Endodermal cell (in vitro differentiated cells): ENCODE measurements around the gene STON2. TPM values are rescaled to one million over a fixed set of nuclear protein-coding genes. Genes with fewer than 3 reads are reported as not detected.

Source experiments
- DNase-seq: peaks from one replicate; pipeline ENCODE4 v3.0.0-alpha.2; 2017
- H3K27ac ChIP-seq: 2 replicates; pipeline ENCODE4 v1.5.1; 2013; ENCODE audit warnings: mild to moderate bottlenecking, low read depth, low read length, moderate library complexity
- H3K27me3 ChIP-seq: 2 replicates; pipeline ENCODE4 v1.6.1; 2013; ENCODE audit warnings: mild to moderate bottlenecking, low read length, moderate library complexity; ENCODE audit not compliant: insufficient read depth, control insufficient read depth, poor library complexity, severe bottlenecking
- H3K36me3 ChIP-seq: 2 replicates; pipeline ENCODE4 v1.7.0; 2013; ENCODE audit warnings: mild to moderate bottlenecking, low read length, moderate library complexity; ENCODE audit not compliant: control insufficient read depth, insufficient read depth
- H3K4me1 ChIP-seq: one replicate; pipeline ENCODE4 v1.7.0; 2013; ENCODE audit warnings: low read length; ENCODE audit not compliant: control insufficient read depth, insufficient read depth
- H3K4me3 ChIP-seq: 2 replicates; pipeline ENCODE4 v1.5.1; 2013; ENCODE audit warnings: mild to moderate bottlenecking, low read length, moderate library complexity
- H3K9ac ChIP-seq: 2 replicates; pipeline ENCODE4 v1.6.1; 2013; ENCODE audit warnings: mild to moderate bottlenecking, low read length, moderate library complexity; ENCODE audit not compliant: poor library complexity, severe bottlenecking; ENCODE audit errors: extremely low read depth
- H3K9me3 ChIP-seq: 2 replicates; pipeline ENCODE4 v1.6.1; 2013; ENCODE audit warnings: mild to moderate bottlenecking, low read length, moderate library complexity; ENCODE audit not compliant: control insufficient read depth
- H3K27ac Mint-ChIP-seq: 2 replicates; pipeline ENCODE4 v1.8.0; 2020; ENCODE audit warnings: mixed read lengths
- H3K27me3 Mint-ChIP-seq: 2 replicates; pipeline ENCODE4 v1.8.0; 2021; ENCODE audit warnings: mild to moderate bottlenecking, mixed read lengths; ENCODE audit not compliant: insufficient read depth
- H3K36me3 Mint-ChIP-seq: 2 replicates; pipeline ENCODE4 v1.8.0; 2020; ENCODE audit warnings: low read depth, mixed read lengths
- H3K4me1 Mint-ChIP-seq: 2 replicates; pipeline ENCODE4 v1.8.0; 2020; ENCODE audit warnings: mixed read lengths
- H3K4me3 Mint-ChIP-seq: 2 replicates; pipeline ENCODE4 v1.8.0; 2020; ENCODE audit warnings: mild to moderate bottlenecking, moderate library complexity, mixed read lengths
- H3K9me3 Mint-ChIP-seq: 2 replicates; pipeline ENCODE4 v1.8.0; 2020; ENCODE audit warnings: mild to moderate bottlenecking, mixed read lengths
- WGBS, 2 experiments: methylation state at CpG; one replicate each; pipeline versions ENCODE4 v1.1.5 to v1.1.7; 2013; ENCODE audit warnings: missing lambda C conversion rate in 2 of 2, mixed read lengths in 1 of 2; ENCODE audit not compliant: insufficient coverage in 1 of 2, insufficient read length in 1 of 2; 5-methylcytosine and 5-hydroxymethylcytosine counted together
- total RNA-seq, 2 donors: library from RNA; stranded (reverse); fragmentation: NEBNext Ultra II Directional in 1 of 2; extraction: Animal tissue kit (Norgen Biotek cat#: 25700) in 1 of 2; gene quantifications; 2 replicates in 1 of 2; 3 replicates in 1 of 2; pipeline ENCODE4 v1.2.1, GENCODE V29; 2021
- TF ChIP-seq, protein P1 (sequence below): fragments of 200-600 bp; sonication (generic); conservative IDR thresholded peaks from 2 replicates; pipeline ENCODE4 v1.5.0; 2021; ENCODE audit warnings: antibody characterized with exemption, mild to moderate bottlenecking

Gene STON2
- total RNA-seq, 2 donors from 2014 or later: 37.2 to 43.9 TPM

GRCh38 chr14:81309511-81309910, 90.6 kb downstream of the STON2 start:
- DNase-seq: no peak
- Histone ChIP-seq H3K9me3 (no peaks in the 10 kb centered on the region), H3K4me3 (no peak overlapping the region), H3K27ac (no peak overlapping the region), H3K27me3 (no peaks in the 10 kb centered on the region), H3K9ac (no peak overlapping the region), H3K36me3 (no peaks in the 10 kb centered on the region), H3K4me1 (peaks cover 23% of the 10 kb centered on the region)
- Mint-ChIP-seq H3K4me3 (no peak overlapping the region), H3K27ac (no peak overlapping the region), H3K27me3 (no peaks in the 10 kb centered on the region), H3K36me3 (peaks cover 5% of the 10 kb centered on the region), H3K4me1 (peaks cover 53% of the 10 kb centered on the region), H3K9me3 (no peaks in the 10 kb centered on the region)
- 84 to 100% methylated on average over 1 to 2 of the region's 2 CpGs for WGBS, 2 experiments
- TF ChIP-seq, protein P1, sequence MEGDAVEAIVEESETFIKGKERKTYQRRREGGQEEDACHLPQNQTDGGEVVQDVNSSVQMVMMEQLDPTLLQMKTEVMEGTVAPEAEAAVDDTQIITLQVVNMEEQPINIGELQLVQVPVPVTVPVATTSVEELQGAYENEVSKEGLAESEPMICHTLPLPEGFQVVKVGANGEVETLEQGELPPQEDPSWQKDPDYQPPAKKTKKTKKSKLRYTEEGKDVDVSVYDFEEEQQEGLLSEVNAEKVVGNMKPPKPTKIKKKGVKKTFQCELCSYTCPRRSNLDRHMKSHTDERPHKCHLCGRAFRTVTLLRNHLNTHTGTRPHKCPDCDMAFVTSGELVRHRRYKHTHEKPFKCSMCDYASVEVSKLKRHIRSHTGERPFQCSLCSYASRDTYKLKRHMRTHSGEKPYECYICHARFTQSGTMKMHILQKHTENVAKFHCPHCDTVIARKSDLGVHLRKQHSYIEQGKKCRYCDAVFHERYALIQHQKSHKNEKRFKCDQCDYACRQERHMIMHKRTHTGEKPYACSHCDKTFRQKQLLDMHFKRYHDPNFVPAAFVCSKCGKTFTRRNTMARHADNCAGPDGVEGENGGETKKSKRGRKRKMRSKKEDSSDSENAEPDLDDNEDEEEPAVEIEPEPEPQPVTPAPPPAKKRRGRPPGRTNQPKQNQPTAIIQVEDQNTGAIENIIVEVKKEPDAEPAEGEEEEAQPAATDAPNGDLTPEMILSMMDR: no peak

DNA sequence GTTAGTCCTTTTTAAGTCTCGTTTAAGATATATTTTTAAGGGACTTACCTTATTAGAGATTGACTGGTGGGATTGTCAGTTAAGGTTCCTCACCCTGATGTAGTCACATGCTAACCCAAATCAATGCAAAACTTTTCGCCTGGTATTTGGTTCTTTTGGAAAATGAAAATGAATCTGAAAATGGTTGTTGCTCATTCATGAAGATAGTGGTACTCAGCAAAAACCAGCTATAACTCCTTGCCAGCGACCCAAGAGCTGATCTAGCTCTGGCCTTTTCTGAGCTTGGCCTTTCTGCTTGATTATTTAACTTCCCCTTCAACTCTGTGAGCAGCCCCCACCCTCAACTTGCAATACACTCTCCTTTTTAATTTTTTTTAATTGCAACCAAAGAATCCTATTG, 94.4 kb downstream of the STON2 start:
- DNase-seq: no peak
- Histone ChIP-seq H3K9ac (no peak overlapping the region), H3K4me1 (no peaks in the 10 kb centered on the region), H3K9me3 (no peaks in the 10 kb centered on the region), H3K27me3 (no peaks in the 10 kb centered on the region), H3K36me3 (no peaks in the 10 kb centered on the region), H3K4me3 (no peak overlapping the region), H3K27ac (no peak overlapping the region)
- H3K27ac Mint-ChIP-seq: no peak overlapping the region
- 86 to 100% methylated on average over 1 to 3 of the region's 3 CpGs for WGBS, 2 experiments
- TF ChIP-seq, protein P1: no peak
- H3K27me3 Mint-ChIP-seq: no peaks in the 10 kb centered on the region
- peaks cover 5% of the 10 kb centered on the region for H3K36me3 Mint-ChIP-seq
- no peak overlapping the region for H3K4me3 Mint-ChIP-seq
- no peaks in the 10 kb centered on the region for H3K9me3 Mint-ChIP-seq
- H3K4me1 Mint-ChIP-seq: peaks cover 28% of the 10 kb centered on the region

- Histone ChIP-seq H3K27ac (no peak overlapping the region), H3K9me3 (no peaks in the 10 kb centered on the region), H3K4me3 (no peak overlapping the region), H3K4me1 (no peaks in the 10 kb centered on the region), H3K27me3 (no peaks in the 10 kb centered on the region), H3K36me3 (no peaks in the 10 kb centered on the region), H3K9ac (no peak overlapping the region)
- TF ChIP-seq, protein P1: no peak
- no peak overlapping the region for H3K27ac Mint-ChIP-seq
- peaks cover 28% of the 10 kb centered on the region for H3K4me1 Mint-ChIP-seq
- 88 to 95% methylated on average over 3 to 4 of the region's 4 CpGs for WGBS, 2 experiments
- no peak overlapping the region for H3K4me3 Mint-ChIP-seq
- H3K27me3 Mint-ChIP-seq: no peaks in the 10 kb centered on the region
- peaks cover 5% of the 10 kb centered on the region for H3K36me3 Mint-ChIP-seq
- H3K9me3 Mint-ChIP-seq: no peaks in the 10 kb centered on the region
- DNase-seq: no peak
These were observed 95.1 kb downstream of the STON2 start for GRCh38 chr14:81305065-81305464.
